BJ (cell line): Measurements from ENCODE around the gene WNT4. TPM values are rescaled to one million over a fixed set of nuclear protein-coding genes. Genes with fewer than 3 reads are reported as not detected.

Experiments
- CTCF ChIA-PET: fragments of 350-600 bp; formaldehyde crosslinking; extraction: SDS; loops from one replicate; lab custom pipeline; 2021; ENCODE audit warnings: antibody characterized with exemption, inconsistent platforms; lab: Yijun Ruan, JAX
- POLR2A ChIA-PET: fragments of 300-600 bp; sonication (Branson Sonifier 250); formaldehyde crosslinking; extraction: SDS; loops from one replicate; lab custom pipeline; 2021; ENCODE audit warnings: antibody characterized with exemption; lab: Charles Lee
- DNase-seq: peaks from one replicate; pipeline ENCODE4 v3.0.0-alpha.2; 2011; ENCODE audit warnings: low read depth
- H3K27me3 ChIP-seq: 2 replicates; pipeline ENCODE4 v1.6.0; 2011; ENCODE audit warnings: low read length; ENCODE audit not compliant: control insufficient read depth, insufficient read depth
- H3K36me3 ChIP-seq: 2 replicates; pipeline ENCODE4 v1.5.1; 2011; ENCODE audit warnings: low read length; ENCODE audit not compliant: control insufficient read depth, insufficient read depth
- H3K4me3 ChIP-seq: 2 replicates; pipeline ENCODE4 v1.5.1; 2011; ENCODE audit warnings: low read depth, mild to moderate bottlenecking, control low read depth, low read length
- polyA plus RNA-seq: library from polyadenylated mRNA; depleted of rRNA; stranded (reverse); fragments of >200 nt; gene quantifications from 2 replicates; pipeline ENCODE4 v1.2.3, GENCODE V29; 2011
- TF ChIP-seq, protein P1 (sequence below): IDR thresholded peaks from 2 replicates; pipeline ENCODE4 v1.5.1; 2011; ENCODE audit warnings: low read depth, mild to moderate bottlenecking, control low read depth, inconsistent platforms, low read length, moderate library complexity; ENCODE audit not compliant: insufficient read depth

Gene WNT4
- polyA plus RNA-seq, 1 experiment: 0.13 TPM

DNA sequence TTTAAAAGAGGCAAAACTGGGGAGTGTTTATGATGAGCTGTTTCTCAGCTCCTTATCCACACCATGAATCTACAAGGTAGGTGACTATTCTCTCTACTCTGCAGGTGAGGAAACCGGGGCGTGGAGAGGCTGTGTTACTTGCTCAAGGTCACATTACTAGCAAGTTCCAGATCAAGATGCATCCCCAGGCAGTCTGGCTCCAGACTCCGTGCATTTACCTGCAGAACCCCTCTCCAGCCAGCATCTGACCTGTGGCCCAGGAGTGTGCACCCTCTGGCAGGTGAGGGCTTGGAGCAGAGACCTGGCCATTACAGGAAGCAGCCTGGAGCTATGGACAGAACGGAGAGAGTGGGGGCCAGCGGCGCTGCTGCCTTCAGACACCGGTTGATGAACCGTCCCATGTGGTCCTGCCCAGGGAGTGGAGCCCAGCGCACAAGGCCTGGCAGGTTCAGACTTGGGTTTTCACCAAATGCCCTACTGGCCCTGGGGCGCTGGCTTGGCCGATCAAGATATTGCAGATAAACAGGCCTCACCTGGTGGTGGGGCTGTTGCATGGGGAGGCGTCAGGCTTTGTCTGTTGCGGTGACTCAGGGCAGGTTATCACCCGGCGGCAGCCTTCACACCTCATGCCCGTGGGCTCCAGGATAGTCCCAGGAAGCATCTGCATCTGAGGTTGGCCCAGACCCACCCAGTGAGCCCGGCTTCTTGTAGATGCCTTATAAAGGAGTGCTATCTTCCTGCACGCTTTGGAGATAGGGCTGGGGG, 29.2 kb upstream of the WNT4 start:
- Histone ChIP-seq H3K27me3 (peaks cover 3% of the 10 kb centered on the region), H3K36me3 (no peaks in the 10 kb centered on the region), H3K4me3 (no peak overlapping the region)
- POLR2A ChIA-PET: no interaction called here
- CTCF ChIA-PET: interaction anchor here (0.5 kb wide), 1 partner anchor 85 kb away, joined by 5 read pairs; no protein-coding TSS in a partner anchor
- TF ChIP-seq, protein P1, sequence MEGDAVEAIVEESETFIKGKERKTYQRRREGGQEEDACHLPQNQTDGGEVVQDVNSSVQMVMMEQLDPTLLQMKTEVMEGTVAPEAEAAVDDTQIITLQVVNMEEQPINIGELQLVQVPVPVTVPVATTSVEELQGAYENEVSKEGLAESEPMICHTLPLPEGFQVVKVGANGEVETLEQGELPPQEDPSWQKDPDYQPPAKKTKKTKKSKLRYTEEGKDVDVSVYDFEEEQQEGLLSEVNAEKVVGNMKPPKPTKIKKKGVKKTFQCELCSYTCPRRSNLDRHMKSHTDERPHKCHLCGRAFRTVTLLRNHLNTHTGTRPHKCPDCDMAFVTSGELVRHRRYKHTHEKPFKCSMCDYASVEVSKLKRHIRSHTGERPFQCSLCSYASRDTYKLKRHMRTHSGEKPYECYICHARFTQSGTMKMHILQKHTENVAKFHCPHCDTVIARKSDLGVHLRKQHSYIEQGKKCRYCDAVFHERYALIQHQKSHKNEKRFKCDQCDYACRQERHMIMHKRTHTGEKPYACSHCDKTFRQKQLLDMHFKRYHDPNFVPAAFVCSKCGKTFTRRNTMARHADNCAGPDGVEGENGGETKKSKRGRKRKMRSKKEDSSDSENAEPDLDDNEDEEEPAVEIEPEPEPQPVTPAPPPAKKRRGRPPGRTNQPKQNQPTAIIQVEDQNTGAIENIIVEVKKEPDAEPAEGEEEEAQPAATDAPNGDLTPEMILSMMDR: no peak
- no peak for DNase-seq

GRCh38 chr1:22169816-22170215, 26.9 kb upstream of the WNT4 start:
- Histone ChIP-seq H3K27me3 (peaks cover 3% of the 10 kb centered on the region), H3K4me3 (no peak overlapping the region), H3K36me3 (no peaks in the 10 kb centered on the region)
- POLR2A ChIA-PET: no interaction called here
- TF ChIP-seq, protein P1: no peak
- CTCF ChIA-PET: no interaction called here
- no peak for DNase-seq

GRCh38 chr1:22168412-22168973, 25.6 kb upstream of the WNT4 start:
- POLR2A ChIA-PET: no interaction called here

DNA sequence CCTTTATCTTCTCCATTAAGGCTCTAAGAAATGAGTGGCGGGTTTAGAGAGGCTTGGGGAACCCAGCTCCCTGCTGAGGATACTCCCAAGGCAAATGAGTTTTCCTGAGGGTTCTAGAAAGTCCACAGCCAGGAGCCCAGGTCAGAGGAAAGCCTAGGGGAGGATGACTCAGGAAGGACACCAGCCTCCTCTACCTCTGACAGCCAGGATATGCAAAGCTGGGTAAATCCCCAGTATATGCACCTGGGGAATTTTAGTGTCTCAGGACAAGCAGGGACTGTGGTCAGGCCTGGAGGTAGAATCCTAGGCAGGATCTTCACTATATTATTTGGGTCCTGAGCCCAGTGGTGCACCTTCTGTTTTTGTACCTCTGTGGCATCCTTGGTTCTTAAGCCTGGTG, 23.5 kb upstream of the WNT4 start:
- peaks cover 4% of the 10 kb centered on the region; the same call in 1 of the 2 replicates for H3K27me3 ChIP-seq
- CTCF ChIA-PET: no interaction called here
- POLR2A ChIA-PET: no interaction called here
- H3K36me3 ChIP-seq: no peaks in the 10 kb centered on the region
- DNase-seq: no peak
- TF ChIP-seq, protein P1: no peak
- no peak overlapping the region for H3K4me3 ChIP-seq

More at GRCh38 chr1:22168412-22168973, 25.6 kb upstream of the WNT4 start:
- TF ChIP-seq, protein P1: no peak
- no peak for DNase-seq
- Histone ChIP-seq H3K4me3 (no peak overlapping the region), H3K27me3 (peaks cover 3% of the 10 kb centered on the region), H3K36me3 (no peaks in the 10 kb centered on the region)
- CTCF ChIA-PET: interaction anchor here (0.9 kb wide), 1 partner anchor 81 kb away, joined by 3 read pairs; no protein-coding TSS in a partner anchor
